ENCODE results near the gene LMBRD2. TPM values are rescaled to one million over a fixed set of nuclear protein-coding genes. Genes with fewer than 3 reads are reported as not detected.

LMBRD2 gene
- total and polyA plus RNA-seq, 2 donors (not counting 1 experiment from before 2014, with no cell fraction given), result 2.1 to 10.0 TPM

DNA sequence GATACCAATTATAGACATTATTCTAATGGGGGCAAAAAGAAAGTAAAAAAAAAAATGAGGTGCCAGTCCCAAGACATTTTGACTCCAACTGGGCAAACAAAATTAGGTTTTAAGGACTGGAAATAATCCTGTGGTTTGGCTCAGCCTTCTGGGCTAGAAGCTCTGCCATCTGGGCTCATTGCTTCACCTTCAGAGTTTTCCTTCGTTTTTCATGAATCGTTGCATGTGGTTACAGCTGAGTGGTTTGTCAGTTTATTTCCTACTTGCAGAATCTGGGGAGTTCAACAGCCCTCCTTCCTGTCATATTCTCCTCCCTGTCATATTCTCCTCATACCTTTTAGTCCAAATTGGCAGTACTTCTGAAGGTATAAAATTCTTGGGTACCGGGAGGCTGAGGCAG lies 97.0 kb downstream of the LMBRD2 start:
- H3K4me3 Mint-ChIP-seq, result no peak overlapping the region
- H3K4me1 Mint-ChIP-seq, result no peaks in the 10 kb centered on the region
- ATAC-seq (ENCODE audit: low read depth) (no peak), DNase-seq (no peak)
- ChIA-PET CTCF (no interaction called here), POLR2A (no interaction called here)
- H3K27ac Mint-ChIP-seq, result no peak overlapping the region
- peaks cover 15% of the 10 kb centered on the region for H3K27me3 Mint-ChIP-seq
- Histone ChIP-seq H3K4me2 (replicated peaks; ENCODE audit: low read depth, low read length, poor library complexity, severe bottlenecking) (no peak overlapping the region), H3K4me3 (ENCODE audit: control extremely low read depth in 1 of 5, extremely low read depth in 1 of 5, insufficient read depth in 1 of 5, low read depth in 2 of 5, low read length in 4 of 5) (no peak overlapping the region), H3K9ac (ENCODE audit: low read length) (no peak overlapping the region), H3K27ac (ENCODE audit: low read length in 2 of 2) (no peak overlapping the region), H4K20me1 (ENCODE audit: control insufficient read depth, insufficient read depth, low read length, poor library complexity, severe bottlenecking) (no peaks in the 10 kb centered on the region), H3K79me2 (ENCODE audit: control insufficient read depth, insufficient read depth, low read length) (no peaks in the 10 kb centered on the region), H3K27me3 (replicated peaks in 1 of 4; ENCODE audit: control extremely low read depth in 1 of 4, control insufficient read depth in 3 of 4, insufficient read depth in 4 of 4, low read length in 3 of 4) (no peaks in the 10 kb centered on the region), H3K4me1 (ENCODE audit: control insufficient read depth in 2 of 2, insufficient read depth in 2 of 2, low read length in 2 of 2) (no peaks in the 10 kb centered on the region), H3K36me3 (replicated peaks in 1 of 2; ENCODE audit: control extremely low read depth in 1 of 2, control insufficient read depth in 1 of 2, extremely low read depth in 1 of 2, insufficient read depth in 2 of 2, low read length in 1 of 2) (no peaks in the 10 kb centered on the region), H2AFZ (ENCODE audit: insufficient read depth, low read depth, low read length, poor library complexity, severe bottlenecking) (no peak overlapping the region), H3K9me3 (ENCODE audit: control extremely low read depth in 1 of 3, control insufficient read depth in 2 of 3, insufficient read depth in 1 of 3, low read length in 2 of 3) (no peaks in the 10 kb centered on the region)
- TF ChIP-seq, protein P1, sequence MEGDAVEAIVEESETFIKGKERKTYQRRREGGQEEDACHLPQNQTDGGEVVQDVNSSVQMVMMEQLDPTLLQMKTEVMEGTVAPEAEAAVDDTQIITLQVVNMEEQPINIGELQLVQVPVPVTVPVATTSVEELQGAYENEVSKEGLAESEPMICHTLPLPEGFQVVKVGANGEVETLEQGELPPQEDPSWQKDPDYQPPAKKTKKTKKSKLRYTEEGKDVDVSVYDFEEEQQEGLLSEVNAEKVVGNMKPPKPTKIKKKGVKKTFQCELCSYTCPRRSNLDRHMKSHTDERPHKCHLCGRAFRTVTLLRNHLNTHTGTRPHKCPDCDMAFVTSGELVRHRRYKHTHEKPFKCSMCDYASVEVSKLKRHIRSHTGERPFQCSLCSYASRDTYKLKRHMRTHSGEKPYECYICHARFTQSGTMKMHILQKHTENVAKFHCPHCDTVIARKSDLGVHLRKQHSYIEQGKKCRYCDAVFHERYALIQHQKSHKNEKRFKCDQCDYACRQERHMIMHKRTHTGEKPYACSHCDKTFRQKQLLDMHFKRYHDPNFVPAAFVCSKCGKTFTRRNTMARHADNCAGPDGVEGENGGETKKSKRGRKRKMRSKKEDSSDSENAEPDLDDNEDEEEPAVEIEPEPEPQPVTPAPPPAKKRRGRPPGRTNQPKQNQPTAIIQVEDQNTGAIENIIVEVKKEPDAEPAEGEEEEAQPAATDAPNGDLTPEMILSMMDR (IDR thresholded peaks at IDR 0.05), result no peak
- intact Hi-C loops (cut with micrococcal nuclease), result no loop called here
- WGBS (ENCODE audit: insufficient coverage), result no CpG with 5 or more reads among the region's 3 CpGs
- peaks cover 2% of the 10 kb centered on the region for H3K9me3 Mint-ChIP-seq (ENCODE audit: insufficient read depth)

DNA sequence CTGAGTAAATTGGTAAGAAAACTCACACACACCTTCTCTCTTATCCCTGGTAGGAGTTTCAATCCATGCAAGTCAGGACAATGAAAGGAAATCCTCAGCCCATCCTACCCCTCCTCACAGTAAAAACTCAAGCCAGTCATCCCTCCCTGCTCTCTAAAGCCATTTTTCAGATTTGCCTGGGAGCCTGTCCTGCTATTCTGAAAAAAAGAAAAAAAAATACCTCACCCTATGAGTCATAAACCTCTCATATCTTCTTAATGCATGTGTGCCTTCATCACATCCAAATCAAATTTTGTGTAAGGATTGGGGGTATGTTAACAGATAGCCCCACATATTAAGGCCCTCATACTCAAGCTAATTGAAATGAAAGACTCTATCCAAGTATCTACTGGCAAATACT lies 99.1 kb downstream of the LMBRD2 start:
- intact Hi-C loops (cut with micrococcal nuclease), result no loop called here
- no peak for TF ChIP-seq EZH2 (IDR thresholded peaks at IDR 0.05; ENCODE audit: borderline replicate concordance, insufficient read depth, low read depth, low read length, poor library complexity, severe bottlenecking)
- TF ChIP-seq, protein P1 (IDR thresholded peaks at IDR 0.05), result no peak
- no peaks in the 10 kb centered on the region for H3K4me1 Mint-ChIP-seq
- Histone ChIP-seq H3K4me2 (replicated peaks; ENCODE audit: low read depth, low read length, poor library complexity, severe bottlenecking) (no peak overlapping the region), H3K27ac (ENCODE audit: low read length in 2 of 2) (no peak overlapping the region), H3K4me3 (ENCODE audit: control extremely low read depth in 1 of 5, extremely low read depth in 1 of 5, insufficient read depth in 1 of 5, low read depth in 2 of 5, low read length in 4 of 5) (no peak overlapping the region), H3K27me3 (replicated peaks in 1 of 4; ENCODE audit: control extremely low read depth in 1 of 4, control insufficient read depth in 3 of 4, insufficient read depth in 4 of 4, low read length in 3 of 4) (no peaks in the 10 kb centered on the region), H3K9ac (ENCODE audit: low read length) (no peak overlapping the region), H4K20me1 (ENCODE audit: control insufficient read depth, insufficient read depth, low read length, poor library complexity, severe bottlenecking) (no peaks in the 10 kb centered on the region), H3K4me1 (ENCODE audit: control insufficient read depth in 2 of 2, insufficient read depth in 2 of 2, low read length in 2 of 2) (no peaks in the 10 kb centered on the region), H3K79me2 (ENCODE audit: control insufficient read depth, insufficient read depth, low read length) (no peaks in the 10 kb centered on the region), H3K9me3 (ENCODE audit: control extremely low read depth in 1 of 3, control insufficient read depth in 2 of 3, insufficient read depth in 1 of 3, low read length in 2 of 3) (no peaks in the 10 kb centered on the region), H2AFZ (ENCODE audit: insufficient read depth, low read depth, low read length, poor library complexity, severe bottlenecking) (no peak overlapping the region), H3K36me3 (replicated peaks in 1 of 2; ENCODE audit: control extremely low read depth in 1 of 2, control insufficient read depth in 1 of 2, extremely low read depth in 1 of 2, insufficient read depth in 2 of 2, low read length in 1 of 2) (no peaks in the 10 kb centered on the region)
- peaks cover 9% of the 10 kb centered on the region for H3K27me3 Mint-ChIP-seq
- CTCF ChIA-PET, result no interaction called here
- no peak overlapping the region for H3K4me3 Mint-ChIP-seq
- no peak for DNase-seq
- no peak for ATAC-seq (ENCODE audit: low read depth)
- H3K9me3 Mint-ChIP-seq (ENCODE audit: insufficient read depth), result peaks cover 2% of the 10 kb centered on the region
- POLR2A ChIA-PET, result no interaction called here
- H3K27ac Mint-ChIP-seq, result no peak overlapping the region

Measured in B cell (primary cell).